HG03469 (cell line): ENCODE measurements around the gene AOX1.
"Not testable (repeated sequence)": the region's sequence is repeated elsewhere in the genome, so short reads cannot be mapped to it uniquely, and the experiment has no call there.

Experiments used
- ATAC-seq: cut with Tn5 transposase; IDR thresholded peaks from one replicate; pipeline ENCODE4 v1.9.1; 2021; ENCODE audit warnings: mild to moderate bottlenecking, moderate library complexity, moderate number of reproducible peaks; ENCODE audit not compliant: unreplicated experiment

Gene AOX1

GRCh38 chr2:200600549-200601225 is 14.9 kb downstream of the AOX1 start:
- ATAC-seq: no peak

GRCh38 chr2:200602584-200602983 is 16.8 kb downstream of the AOX1 start:
- ATAC-seq: no peak

GRCh38 chr2:200603972-200604371 is 18.2 kb downstream of the AOX1 start:
- no peak for ATAC-seq

GRCh38 chr2:200604571-200605255 is 18.9 kb downstream of the AOX1 start:
- ATAC-seq: no peak

- no peak for ATAC-seq
Measured at GRCh38 chr2:200608341-200609027, 22.7 kb downstream of the AOX1 start.

GRCh38 chr2:200609028-200609614 is 23.3 kb downstream of the AOX1 start:
- no peak for ATAC-seq

GRCh38 chr2:200610217-200610616 is 24.4 kb downstream of the AOX1 start:
- not testable (repeated sequence) for ATAC-seq

- ATAC-seq: no peak
Measured at GRCh38 chr2:200613692-200614091, 27.9 kb downstream of the AOX1 start.

- no peak for ATAC-seq
Measured at GRCh38 chr2:200614249-200614648, 28.4 kb downstream of the AOX1 start.

GRCh38 chr2:200615247-200615646 is 29.4 kb downstream of the AOX1 start:
- ATAC-seq: no peak

GRCh38 chr2:200616193-200616592 is 30.4 kb downstream of the AOX1 start:
- ATAC-seq: no peak

GRCh38 chr2:200616656-200617055 is 30.8 kb downstream of the AOX1 start:
- ATAC-seq: no peak

- no peak for ATAC-seq
Measured at GRCh38 chr2:200617156-200618053, 31.6 kb downstream of the AOX1 start.

- no peak for ATAC-seq
Measured at GRCh38 chr2:200618054-200618419, 32.2 kb downstream of the AOX1 start.

- ATAC-seq: no peak
Measured at GRCh38 chr2:200618590-200619021, 32.8 kb downstream of the AOX1 start.

GRCh38 chr2:200619279-200619678 is 33.5 kb downstream of the AOX1 start:
- no peak for ATAC-seq

- no peak for ATAC-seq
Measured at GRCh38 chr2:200620606-200621390, 35.0 kb downstream of the AOX1 start.

GRCh38 chr2:200622106-200622505 is 36.3 kb downstream of the AOX1 start:
- no peak for ATAC-seq

- ATAC-seq: no peak
Measured at GRCh38 chr2:200624026-200624425, 38.2 kb downstream of the AOX1 start.

GRCh38 chr2:200624658-200625057 is 38.8 kb downstream of the AOX1 start:
- no peak for ATAC-seq
